ENCODE data around the gene FUT8.

Gene FUT8

DNA sequence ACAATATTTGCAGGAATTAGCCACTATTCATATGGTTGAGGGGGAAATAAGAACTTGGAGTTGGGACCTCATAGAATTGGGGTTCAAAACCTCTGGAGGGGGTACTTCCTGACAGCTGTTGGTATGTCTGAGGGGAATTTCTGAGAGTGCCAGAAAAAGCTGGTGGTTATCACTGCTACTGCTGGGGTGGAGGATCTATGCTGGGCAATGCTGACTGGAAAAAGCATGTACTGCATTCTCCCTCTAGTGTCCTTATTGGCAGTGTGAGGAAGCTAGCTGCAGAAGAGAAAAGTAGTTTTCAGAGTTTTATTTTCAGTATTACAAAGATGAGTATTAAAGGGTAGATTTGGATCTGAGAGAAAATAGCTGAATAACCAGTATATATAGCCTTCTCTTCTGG, 88.8 kb downstream of the FUT8 start:
- Mint-ChIP-seq H3K4me1 (ENCODE audit: low read depth) (peaks cover 39% of the 10 kb centered on the region), H3K27me3 (ENCODE audit: low read depth) (no peaks in the 10 kb centered on the region), H3K4me3 (no peak overlapping the region), H3K27ac (no peak overlapping the region), H3K9me3 (peaks cover 9% of the 10 kb centered on the region), H3K36me3 (ENCODE audit: low read depth) (peaks cover 17% of the 10 kb centered on the region)
- no peak for DNase-seq (ENCODE audit: low spot score)

DNA sequence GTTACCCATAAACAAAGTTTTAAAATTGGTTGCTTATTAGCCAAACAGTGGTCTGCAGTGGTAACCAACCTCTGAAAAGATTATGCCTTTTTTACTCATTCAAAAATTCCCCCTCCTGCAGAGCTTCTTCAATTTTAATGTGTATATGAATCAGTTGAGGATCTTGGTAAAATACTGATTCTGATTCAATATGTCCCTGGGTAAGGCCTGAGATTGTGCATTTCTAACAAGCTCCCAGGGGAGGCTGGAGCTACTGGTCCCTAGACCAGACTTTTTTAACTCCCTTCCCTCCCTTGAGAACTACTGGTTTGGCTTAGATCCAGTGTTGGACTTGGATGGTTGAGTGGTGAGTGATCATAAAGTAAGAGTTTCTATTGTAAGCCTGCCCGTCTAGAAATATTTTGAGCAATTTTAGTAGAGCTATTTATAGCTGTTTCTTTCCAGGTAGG, 90.2 kb downstream of the FUT8 start:
- H3K9me3 Mint-ChIP-seq, result peaks cover 7% of the 10 kb centered on the region
- DNase-seq (ENCODE audit: low spot score), result no peak
- H3K27me3 Mint-ChIP-seq (ENCODE audit: low read depth), result no peaks in the 10 kb centered on the region
- peaks cover 22% of the 10 kb centered on the region for H3K36me3 Mint-ChIP-seq (ENCODE audit: low read depth)
- no peak overlapping the region for H3K4me3 Mint-ChIP-seq
- H3K27ac Mint-ChIP-seq, result no peak overlapping the region
- H3K4me1 Mint-ChIP-seq (ENCODE audit: low read depth), result peaks cover 39% of the 10 kb centered on the region

DNA sequence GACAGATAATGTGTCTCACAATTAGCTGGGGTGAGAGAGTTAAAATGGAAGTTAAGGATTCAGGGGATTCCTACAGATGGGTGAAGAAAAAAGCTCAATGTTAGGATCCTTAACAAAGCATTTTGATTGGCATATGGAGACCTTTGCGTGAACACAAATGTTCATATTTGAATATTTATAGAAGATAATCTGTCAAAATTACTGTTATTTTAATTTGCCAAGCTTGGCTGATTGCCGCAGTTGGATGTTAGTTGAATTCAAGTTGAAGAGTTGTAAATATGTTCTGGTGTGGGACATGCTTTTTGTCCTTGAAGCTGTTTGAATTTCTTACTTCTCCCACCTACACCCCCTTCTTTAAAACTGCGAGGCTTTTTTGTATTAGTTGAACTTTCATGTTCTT, 91.2 kb downstream of the FUT8 start:
- no peak overlapping the region for H3K4me3 Mint-ChIP-seq
- H3K9me3 Mint-ChIP-seq, result peaks cover 12% of the 10 kb centered on the region
- no peak overlapping the region for H3K27ac Mint-ChIP-seq
- peaks cover 32% of the 10 kb centered on the region for H3K4me1 Mint-ChIP-seq (ENCODE audit: low read depth)
- DNase-seq (ENCODE audit: low spot score), result no peak
- H3K36me3 Mint-ChIP-seq (ENCODE audit: low read depth), result peaks cover 25% of the 10 kb centered on the region
- no peaks in the 10 kb centered on the region for H3K27me3 Mint-ChIP-seq (ENCODE audit: low read depth)

DNA sequence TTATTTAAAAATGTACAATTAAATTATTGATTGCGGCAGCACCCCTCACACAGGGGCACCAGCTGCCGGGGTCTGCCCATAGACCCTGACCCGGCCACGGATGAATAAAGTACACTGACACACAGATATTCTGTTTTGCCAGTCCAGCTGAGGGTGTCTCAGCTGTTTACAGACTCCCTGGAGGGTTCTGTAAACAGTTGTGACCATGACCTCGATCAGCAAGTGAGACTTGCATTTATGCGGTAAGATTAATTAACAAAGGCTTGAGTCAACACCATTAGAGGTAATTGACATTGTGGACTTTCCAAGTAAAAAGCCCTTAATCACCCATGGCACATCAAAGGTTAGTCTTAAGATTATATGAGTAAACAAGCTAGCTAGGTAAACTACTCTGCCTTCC, 94.3 kb downstream of the FUT8 start:
- no peak overlapping the region for H3K4me3 Mint-ChIP-seq

DNA sequence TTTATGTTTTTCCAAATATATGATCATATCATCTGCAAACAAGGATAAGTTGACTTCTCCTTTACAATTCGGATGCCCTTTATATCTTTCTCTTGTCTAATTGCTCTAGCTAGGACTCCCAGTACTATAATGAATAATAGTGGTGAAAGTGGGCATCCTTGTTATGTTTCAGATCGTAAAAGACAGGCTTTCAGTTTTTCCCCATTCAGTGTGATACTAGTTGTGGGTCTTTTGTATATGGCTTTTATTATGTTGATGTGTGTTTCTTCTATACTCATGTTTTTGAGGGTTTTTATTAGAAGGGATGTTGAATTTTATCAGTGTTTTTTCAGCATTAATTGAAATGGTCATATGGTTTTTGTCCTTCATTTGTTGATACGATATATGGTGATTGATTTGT, 97.3 kb downstream of the FUT8 start:
- Mint-ChIP-seq H3K4me3 (no peak overlapping the region), H3K27ac (no peak overlapping the region), H3K9me3 (peaks cover 34% of the 10 kb centered on the region), H3K4me1 (ENCODE audit: low read depth) (peaks cover 15% of the 10 kb centered on the region), H3K27me3 (ENCODE audit: low read depth) (no peaks in the 10 kb centered on the region), H3K36me3 (ENCODE audit: low read depth) (peaks cover 46% of the 10 kb centered on the region)
- DNase-seq (ENCODE audit: low spot score), result no peak

More for the DNA sequence above, 94.3 kb downstream of the FUT8 start:
- H3K36me3 Mint-ChIP-seq (ENCODE audit: low read depth), result peaks cover 43% of the 10 kb centered on the region
- no peak for DNase-seq (ENCODE audit: low spot score)
- H3K27ac Mint-ChIP-seq, result no peak overlapping the region
- peaks cover 34% of the 10 kb centered on the region for H3K9me3 Mint-ChIP-seq
- H3K4me1 Mint-ChIP-seq (ENCODE audit: low read depth), result peaks cover 17% of the 10 kb centered on the region
- no peaks in the 10 kb centered on the region for H3K27me3 Mint-ChIP-seq (ENCODE audit: low read depth)

DNA sequence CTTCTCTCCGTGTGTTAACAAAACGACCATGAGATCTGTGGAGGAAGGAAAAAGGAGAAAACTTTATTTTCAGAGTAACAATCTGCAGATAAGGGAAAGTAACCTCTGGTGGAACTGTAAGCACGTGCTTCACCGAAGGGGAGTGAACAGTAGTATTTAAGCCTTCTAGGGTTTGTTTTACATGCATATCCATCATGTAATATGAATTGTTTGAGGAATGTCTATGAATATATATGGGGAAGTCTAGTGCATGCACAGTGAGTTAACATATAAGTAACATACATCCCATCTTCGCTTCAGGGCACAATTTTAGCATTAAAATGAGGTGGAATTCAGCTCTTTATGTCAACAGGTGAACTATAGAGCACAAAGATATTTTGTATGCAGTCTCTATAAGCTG, 101.1 kb downstream of the FUT8 start:
- no peak overlapping the region for H3K4me3 Mint-ChIP-seq
- peaks cover 32% of the 10 kb centered on the region for H3K36me3 Mint-ChIP-seq (ENCODE audit: low read depth)
- H3K4me1 Mint-ChIP-seq (ENCODE audit: low read depth), result peaks cover 37% of the 10 kb centered on the region
- H3K27me3 Mint-ChIP-seq (ENCODE audit: low read depth), result no peaks in the 10 kb centered on the region
- H3K9me3 Mint-ChIP-seq, result peaks cover 23% of the 10 kb centered on the region
- no peak overlapping the region for H3K27ac Mint-ChIP-seq
- DNase-seq (ENCODE audit: low spot score), result no peak

DNA sequence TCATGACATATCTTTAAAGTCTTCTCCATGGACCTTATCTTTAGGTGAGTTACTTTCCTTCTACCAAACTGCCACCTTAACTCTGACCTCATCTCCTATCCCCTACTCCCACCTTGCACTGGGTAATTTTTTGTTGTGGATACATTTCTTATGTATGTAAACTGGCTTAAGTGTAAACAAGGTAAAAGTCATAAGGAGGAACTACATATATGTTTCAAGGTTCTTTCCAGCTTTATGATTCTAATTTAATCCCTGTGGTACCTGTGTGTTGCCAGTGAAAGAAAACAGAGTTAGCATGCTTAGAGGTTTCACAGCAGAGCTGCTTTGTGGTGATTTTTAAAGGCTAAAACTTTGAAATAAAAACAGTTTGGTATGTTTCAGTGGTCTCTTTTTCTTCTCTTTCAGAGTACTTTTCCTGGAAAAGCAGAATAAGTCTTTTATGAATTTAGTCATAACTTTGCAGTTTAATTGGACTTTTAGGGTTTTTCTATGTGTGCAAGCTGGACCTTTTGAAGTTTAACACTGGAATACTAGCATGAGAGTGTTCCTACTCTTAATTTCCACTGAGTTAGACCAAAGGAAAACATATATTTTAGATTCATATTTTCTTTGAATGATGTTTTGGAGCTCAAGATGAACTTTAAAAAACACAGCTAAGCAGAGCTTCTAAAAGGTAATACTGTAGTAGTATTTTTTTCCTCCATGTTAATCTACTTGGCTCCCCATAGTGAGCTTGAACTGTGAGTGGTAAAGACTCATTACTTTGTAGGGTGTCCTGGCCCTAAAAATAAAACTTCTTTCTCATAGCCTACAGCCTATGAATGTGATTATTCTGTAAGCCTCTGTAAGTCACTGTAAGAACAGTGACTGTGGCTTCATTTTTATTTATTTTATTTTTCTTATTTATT, 105.4 kb downstream of the FUT8 start:
- peak overlapping the region; percentile 60 for H3K27ac Mint-ChIP-seq
- peaks cover 40% of the 10 kb centered on the region for H3K4me1 Mint-ChIP-seq (ENCODE audit: low read depth)
- peak overlapping the region; percentile 10 for H3K4me3 Mint-ChIP-seq

DNA sequence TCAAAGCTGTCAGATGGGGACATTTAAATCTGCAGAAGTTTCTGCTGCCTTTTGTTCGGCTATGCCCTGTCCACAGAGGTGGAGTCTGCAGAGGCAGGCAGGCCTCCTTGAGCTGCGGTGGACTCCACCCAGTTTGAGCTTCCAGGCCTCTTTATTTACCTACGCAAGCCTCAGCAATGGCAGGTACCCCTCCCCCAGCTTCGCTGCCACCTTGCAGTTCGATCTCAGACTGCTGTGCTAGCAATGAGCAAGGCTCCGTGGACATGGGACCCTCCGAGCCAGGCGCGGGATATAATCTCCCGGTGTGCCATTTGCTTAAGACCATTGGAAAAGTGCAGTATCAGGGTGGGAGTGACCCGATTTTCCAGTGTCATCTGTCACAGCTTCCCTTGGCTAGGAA, 115.5 kb downstream of the FUT8 start:
- no peak for DNase-seq (ENCODE audit: low spot score)
- H3K9me3 Mint-ChIP-seq, result peaks cover 47% of the 10 kb centered on the region
- no peak overlapping the region for H3K4me3 Mint-ChIP-seq
- no peaks in the 10 kb centered on the region for H3K27me3 Mint-ChIP-seq (ENCODE audit: low read depth)
- H3K36me3 Mint-ChIP-seq (ENCODE audit: low read depth), result peaks cover 65% of the 10 kb centered on the region
- H3K4me1 Mint-ChIP-seq (ENCODE audit: low read depth), result peaks cover 16% of the 10 kb centered on the region
- H3K27ac Mint-ChIP-seq, result no peak overlapping the region

More for the DNA sequence above, 105.4 kb downstream of the FUT8 start:
- no peaks in the 10 kb centered on the region for H3K9me3 Mint-ChIP-seq
- no peaks in the 10 kb centered on the region for H3K27me3 Mint-ChIP-seq (ENCODE audit: low read depth)
- no peak for DNase-seq (ENCODE audit: low spot score)
- H3K36me3 Mint-ChIP-seq (ENCODE audit: low read depth), result peaks cover 22% of the 10 kb centered on the region

DNA sequence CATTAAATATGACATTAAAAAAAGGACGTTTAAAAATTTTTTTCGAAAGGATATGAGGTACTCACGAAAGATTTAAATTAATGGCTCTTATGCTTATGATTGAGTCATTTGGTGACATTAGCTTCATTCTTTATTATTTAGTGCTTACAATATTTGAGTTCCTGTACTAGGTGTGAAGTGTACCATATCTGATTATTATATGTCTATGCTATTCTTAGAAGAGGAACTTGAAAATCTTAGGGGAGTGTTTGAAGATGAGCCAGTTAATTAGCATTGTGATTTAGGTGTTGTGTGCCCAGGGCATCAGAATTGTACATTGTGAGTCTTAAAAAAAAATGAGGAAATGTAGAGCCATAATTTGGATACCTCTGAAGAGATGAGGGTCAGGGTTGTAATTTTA, 118.6 kb downstream of the FUT8 start:
- Mint-ChIP-seq H3K36me3 (ENCODE audit: low read depth) (peaks cover 37% of the 10 kb centered on the region), H3K9me3 (peaks cover 19% of the 10 kb centered on the region), H3K4me3 (no peak overlapping the region), H3K27me3 (ENCODE audit: low read depth) (no peaks in the 10 kb centered on the region), H3K4me1 (ENCODE audit: low read depth) (peaks cover 16% of the 10 kb centered on the region), H3K27ac (no peak overlapping the region)
- DNase-seq (ENCODE audit: low spot score), result no peak

DNA sequence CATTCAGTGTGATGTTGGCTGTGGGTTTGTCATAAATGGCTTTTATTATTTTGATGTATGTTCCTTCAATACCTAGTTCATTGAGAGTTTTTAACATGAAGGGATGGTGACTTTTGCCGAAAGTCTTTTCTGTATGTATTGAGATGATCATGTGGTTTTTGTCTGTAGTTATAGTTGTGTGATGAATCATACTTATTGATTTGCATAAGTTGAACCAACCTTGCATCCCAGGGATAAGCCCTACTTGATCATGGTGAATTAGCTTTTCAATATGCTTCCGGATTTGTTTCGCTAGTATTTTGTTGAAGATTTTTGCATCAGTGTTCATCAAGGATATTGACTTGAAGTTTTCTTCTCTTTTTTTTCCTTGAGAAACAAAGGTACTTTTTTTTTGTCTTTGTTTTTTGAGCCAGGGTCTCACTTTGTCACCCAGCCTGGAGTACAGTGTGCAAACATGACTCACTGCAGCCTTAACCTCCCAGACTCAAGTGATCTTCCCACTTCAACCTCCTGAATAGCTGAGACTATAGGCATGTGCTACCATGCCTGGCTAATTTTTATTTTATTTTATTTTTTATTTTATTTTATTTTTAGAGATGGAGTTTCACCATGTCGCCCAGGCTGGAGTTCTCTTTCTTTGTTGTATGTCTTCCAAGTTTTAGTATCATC, 121.3 kb downstream of the FUT8 start:
- no peak overlapping the region for H3K4me3 Mint-ChIP-seq
- H3K9me3 Mint-ChIP-seq, result peaks cover 8% of the 10 kb centered on the region
- no peak overlapping the region for H3K27ac Mint-ChIP-seq
- DNase-seq (ENCODE audit: low spot score), result no peak
- peaks cover 18% of the 10 kb centered on the region for H3K36me3 Mint-ChIP-seq (ENCODE audit: low read depth)
- no peaks in the 10 kb centered on the region for H3K27me3 Mint-ChIP-seq (ENCODE audit: low read depth)
- H3K4me1 Mint-ChIP-seq (ENCODE audit: low read depth), result peaks cover 11% of the 10 kb centered on the region

DNA sequence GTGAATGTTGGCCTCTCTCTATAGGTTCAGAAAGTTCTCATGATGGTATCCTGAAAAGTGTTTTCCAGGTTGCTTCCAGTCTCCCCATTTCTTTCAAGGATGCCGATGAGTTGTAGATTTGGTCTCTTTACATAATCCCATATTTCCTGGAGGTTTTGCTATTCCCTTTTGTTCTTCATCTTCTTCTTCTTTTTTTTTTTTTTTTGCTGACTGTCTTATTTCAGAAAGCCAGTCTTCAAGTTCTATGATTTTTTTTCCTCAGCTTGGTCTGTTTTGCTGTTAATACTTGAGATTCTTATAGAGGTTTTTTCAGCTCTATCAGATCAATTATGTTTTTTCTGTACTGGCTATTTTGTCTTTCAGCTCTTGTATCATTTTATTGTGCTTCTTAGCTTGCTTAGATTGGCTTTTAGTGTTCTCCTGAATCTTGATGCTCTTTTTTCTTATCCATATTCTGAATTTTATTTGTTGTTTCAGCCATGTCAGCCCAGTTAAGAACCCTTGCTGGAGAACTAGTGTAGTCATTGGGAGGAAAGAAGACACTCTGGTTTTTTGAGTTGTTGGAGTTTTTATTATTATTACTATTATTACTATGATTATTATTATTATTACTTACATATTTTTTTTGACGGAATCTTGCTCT, 124.4 kb downstream of the FUT8 start:
- no peaks in the 10 kb centered on the region for H3K27me3 Mint-ChIP-seq (ENCODE audit: low read depth)
- no peak overlapping the region for H3K4me3 Mint-ChIP-seq
- no peaks in the 10 kb centered on the region for H3K4me1 Mint-ChIP-seq (ENCODE audit: low read depth)
- no peak for DNase-seq (ENCODE audit: low spot score)
- no peaks in the 10 kb centered on the region for H3K9me3 Mint-ChIP-seq
- H3K36me3 Mint-ChIP-seq (ENCODE audit: low read depth), result peaks cover 4% of the 10 kb centered on the region
- H3K27ac Mint-ChIP-seq, result no peak overlapping the region

DNA sequence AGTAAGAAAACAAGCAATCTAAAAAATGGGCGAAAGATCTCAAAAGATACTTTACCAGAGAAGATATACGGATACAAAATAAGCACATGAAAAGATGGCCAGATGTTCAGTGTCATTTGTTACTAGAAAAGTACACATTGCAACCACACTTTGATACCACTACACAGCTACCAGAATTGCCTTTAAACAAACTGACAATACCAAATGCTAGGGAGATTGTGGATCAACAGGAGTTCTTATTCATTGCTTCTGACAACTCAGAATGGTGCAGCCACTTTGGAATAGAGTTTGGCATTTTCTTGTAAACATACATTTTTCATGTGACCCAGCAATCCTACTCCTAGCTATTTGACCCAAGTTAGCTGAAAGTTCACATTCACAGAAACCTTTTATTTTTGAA, 136.3 kb downstream of the FUT8 start:
- Mint-ChIP-seq H3K4me3 (no peak overlapping the region), H3K9me3 (no peaks in the 10 kb centered on the region), H3K36me3 (ENCODE audit: low read depth) (peaks cover 7% of the 10 kb centered on the region), H3K4me1 (ENCODE audit: low read depth) (peaks cover 9% of the 10 kb centered on the region), H3K27me3 (ENCODE audit: low read depth) (no peaks in the 10 kb centered on the region), H3K27ac (no peak overlapping the region)
- DNase-seq (ENCODE audit: low spot score), result no peak

DNA sequence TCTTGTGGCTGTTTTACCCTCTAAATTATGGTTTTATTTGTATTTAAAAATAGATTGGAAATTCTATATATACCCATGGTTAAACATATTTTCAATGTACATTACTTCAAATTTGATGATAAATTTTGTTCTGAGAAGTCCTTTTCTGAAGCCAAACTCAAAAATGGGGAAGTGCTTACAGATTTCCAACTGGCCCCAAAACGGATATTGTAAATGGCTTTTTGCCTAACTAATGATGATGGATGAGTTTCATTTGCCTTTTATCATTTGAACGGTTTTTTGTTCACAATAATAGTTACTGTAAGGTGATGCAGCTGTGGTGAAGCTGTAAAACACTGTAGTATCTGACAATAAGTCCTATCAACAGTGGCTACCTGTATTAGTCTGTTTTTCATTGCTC, 136.9 kb downstream of the FUT8 start:
- Mint-ChIP-seq H3K4me3 (no peak overlapping the region), H3K27me3 (ENCODE audit: low read depth) (no peaks in the 10 kb centered on the region), H3K4me1 (ENCODE audit: low read depth) (peaks cover 9% of the 10 kb centered on the region), H3K9me3 (no peaks in the 10 kb centered on the region), H3K36me3 (ENCODE audit: low read depth) (peaks cover 7% of the 10 kb centered on the region), H3K27ac (no peak overlapping the region)
- DNase-seq (ENCODE audit: low spot score), result no peak

All from T-helper 2 cell treated with Interferon-gamma antibody and Interleukin-4, amounts not matched to agents 5 μg/mL and 100 μg/mL, for 36 hours (primary cell).